ENCODE results near the gene RPS6KA2.

DNA sequence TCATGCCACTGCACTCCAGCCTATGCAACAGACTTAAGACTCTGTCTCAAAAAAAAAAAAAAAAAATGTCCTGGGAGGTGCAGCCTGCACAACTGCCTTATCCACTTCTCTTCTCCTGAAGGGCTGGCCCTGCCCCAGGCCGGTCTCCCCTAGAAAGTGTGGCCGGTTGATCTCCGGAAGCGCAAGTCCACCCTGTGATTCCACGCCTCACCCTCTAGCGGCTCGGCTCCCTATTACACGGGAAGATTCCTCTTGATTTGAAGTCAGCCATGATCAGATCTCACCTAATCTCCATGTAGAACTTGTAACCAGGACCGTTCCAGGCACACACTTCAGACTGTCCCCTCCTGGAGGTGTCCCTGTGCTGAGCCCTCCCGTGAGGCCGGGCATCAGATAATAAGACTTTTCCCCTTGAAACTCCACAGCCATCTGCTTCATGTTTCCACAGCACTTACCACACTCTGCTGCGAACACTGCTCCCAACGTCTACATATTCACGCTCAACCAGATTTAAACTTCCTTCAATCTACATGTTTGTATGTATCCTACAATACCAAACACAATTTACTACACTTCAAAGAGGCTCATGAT lies 49.3 kb upstream of the RPS6KA2 start:
- no peak for TF ChIP-seq POLR2A (IDR thresholded peaks at IDR 0.05)
- TF ChIP-seq CTCF (IDR thresholded peaks at IDR 0.05): no peak

Data from breast epithelium (tissue), 3 donors.